NCI-H345 treated with DMSO at 0.1 percent for 48 hours (cell line): ENCODE results near the gene MFSD6L.
"Not testable (repeated sequence)": the region's sequence is repeated elsewhere in the genome, so short reads cannot be mapped to it uniquely, and the experiment has no call there.

Experiments used
- DNase-seq: peaks from one replicate; lab custom pipeline; 2025; ENCODE audit not compliant: unreplicated experiment; lab: John Stamatoyannopoulos, UW

Gene MFSD6L

GRCh38 chr17:8826808-8827435 is 27.8 kb upstream of the MFSD6L start:
- DNase-seq: no peak

GRCh38 chr17:8825802-8826201 is 26.6 kb upstream of the MFSD6L start:
- no peak for DNase-seq

- no peak for DNase-seq
These were observed 24.1 kb upstream of the MFSD6L start for GRCh38 chr17:8823279-8823678.

GRCh38 chr17:8822401-8823035 is 23.4 kb upstream of the MFSD6L start:
- DNase-seq: no peak

GRCh38 chr17:8821446-8822105 is 22.4 kb upstream of the MFSD6L start:
- DNase-seq: no peak

GRCh38 chr17:8820311-8821010 is 21.3 kb upstream of the MFSD6L start:
- peak; percentile 10 for DNase-seq

- no peak for DNase-seq
These were observed 19.6 kb upstream of the MFSD6L start for GRCh38 chr17:8818654-8819330.

- no peak for DNase-seq
These were observed 18.9 kb upstream of the MFSD6L start for GRCh38 chr17:8818047-8818446.

GRCh38 chr17:8806926-8807550 is 7.9 kb upstream of the MFSD6L start:
- no peak for DNase-seq

- DNase-seq: no peak
These were observed 7.2 kb upstream of the MFSD6L start for GRCh38 chr17:8806253-8806925.

- DNase-seq: not testable (repeated sequence)
These were observed 6.2 kb upstream of the MFSD6L start for GRCh38 chr17:8805396-8805795.

- no peak for DNase-seq
These were observed 4.6 kb upstream of the MFSD6L start for GRCh38 chr17:8803531-8804420.

- no peak for DNase-seq
These were observed 2.1 kb upstream of the MFSD6L start for GRCh38 chr17:8801135-8801840.

GRCh38 chr17:8800656-8801055 is 1.5 kb upstream of the MFSD6L start:
- no peak for DNase-seq

- DNase-seq: no peak
These were observed 526 bp upstream of the MFSD6L start for GRCh38 chr17:8799570-8800212.

- DNase-seq: no peak
These were observed 854 bp downstream of the MFSD6L start for GRCh38 chr17:8798176-8798845.

- DNase-seq: no peak
These were observed 1.5 kb downstream of the MFSD6L start for GRCh38 chr17:8797621-8798175.
